Nephron progenitor cell (in vitro differentiated cells): Measurements from ENCODE around the gene DCBLD1.

Source experiments
- DNase-seq: peaks from one replicate; pipeline ENCODE4 v3.0.0; 2021
- H3K27ac Mint-ChIP-seq: 2 replicates; pipeline ENCODE4 v1.8.0; 2021; ENCODE audit warnings: mild to moderate bottlenecking, moderate library complexity, mixed read lengths
- H3K27me3 Mint-ChIP-seq: 2 replicates; pipeline ENCODE4 v1.8.0; 2021; ENCODE audit warnings: mild to moderate bottlenecking, low read depth, mixed read lengths; ENCODE audit not compliant: poor library complexity
- H3K36me3 Mint-ChIP-seq: 2 replicates; pipeline ENCODE4 v1.8.0; 2021; ENCODE audit warnings: low read depth, mixed read lengths
- H3K4me1 Mint-ChIP-seq: 2 replicates; pipeline ENCODE4 v1.8.0; 2021; ENCODE audit warnings: mixed read lengths
- H3K4me3 Mint-ChIP-seq: 2 replicates; pipeline ENCODE4 v1.8.0; 2021; ENCODE audit warnings: mild to moderate bottlenecking, moderate library complexity, mixed read lengths
- H3K9me3 Mint-ChIP-seq: 2 replicates; pipeline ENCODE4 v1.8.0; 2021; ENCODE audit warnings: mild to moderate bottlenecking, moderate library complexity, mixed read lengths
- TF ChIP-seq, protein P1 (sequence below): fragments of 200-600 bp; sonication (generic); IDR thresholded peaks from 2 replicates; pipeline ENCODE4 v1.5.0; 2021; ENCODE audit warnings: antibody characterized with exemption

The DCBLD1 gene

DNA sequence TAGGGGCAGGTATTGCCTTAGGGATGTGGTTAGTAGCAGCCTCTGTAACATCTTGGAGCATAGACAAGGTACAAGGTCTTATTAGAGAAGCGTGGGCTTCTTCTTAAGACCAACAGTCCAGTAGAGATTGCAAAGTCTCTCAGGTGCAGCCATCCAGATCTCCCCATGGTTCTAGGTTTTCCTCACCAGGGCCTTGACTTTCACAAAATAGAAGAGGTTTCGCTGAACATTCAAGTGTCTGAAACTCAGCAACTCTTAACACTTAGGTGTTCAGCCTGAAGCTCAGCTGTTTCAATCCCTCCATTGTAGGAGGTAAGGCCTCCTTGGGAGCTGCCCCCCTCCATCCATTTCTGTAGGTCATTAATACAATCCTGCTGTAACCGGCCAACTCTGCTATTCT lies 75.5 kb downstream of the DCBLD1 start:
- Mint-ChIP-seq H3K27me3 (no peaks in the 10 kb centered on the region), H3K4me3 (no peak overlapping the region), H3K27ac (no peak overlapping the region), H3K4me1 (peaks cover 5% of the 10 kb centered on the region), H3K9me3 (no peaks in the 10 kb centered on the region), H3K36me3 (peaks cover 6% of the 10 kb centered on the region)
- TF ChIP-seq, protein P1, sequence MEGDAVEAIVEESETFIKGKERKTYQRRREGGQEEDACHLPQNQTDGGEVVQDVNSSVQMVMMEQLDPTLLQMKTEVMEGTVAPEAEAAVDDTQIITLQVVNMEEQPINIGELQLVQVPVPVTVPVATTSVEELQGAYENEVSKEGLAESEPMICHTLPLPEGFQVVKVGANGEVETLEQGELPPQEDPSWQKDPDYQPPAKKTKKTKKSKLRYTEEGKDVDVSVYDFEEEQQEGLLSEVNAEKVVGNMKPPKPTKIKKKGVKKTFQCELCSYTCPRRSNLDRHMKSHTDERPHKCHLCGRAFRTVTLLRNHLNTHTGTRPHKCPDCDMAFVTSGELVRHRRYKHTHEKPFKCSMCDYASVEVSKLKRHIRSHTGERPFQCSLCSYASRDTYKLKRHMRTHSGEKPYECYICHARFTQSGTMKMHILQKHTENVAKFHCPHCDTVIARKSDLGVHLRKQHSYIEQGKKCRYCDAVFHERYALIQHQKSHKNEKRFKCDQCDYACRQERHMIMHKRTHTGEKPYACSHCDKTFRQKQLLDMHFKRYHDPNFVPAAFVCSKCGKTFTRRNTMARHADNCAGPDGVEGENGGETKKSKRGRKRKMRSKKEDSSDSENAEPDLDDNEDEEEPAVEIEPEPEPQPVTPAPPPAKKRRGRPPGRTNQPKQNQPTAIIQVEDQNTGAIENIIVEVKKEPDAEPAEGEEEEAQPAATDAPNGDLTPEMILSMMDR = no peak
- DNase-seq = no peak

DNA sequence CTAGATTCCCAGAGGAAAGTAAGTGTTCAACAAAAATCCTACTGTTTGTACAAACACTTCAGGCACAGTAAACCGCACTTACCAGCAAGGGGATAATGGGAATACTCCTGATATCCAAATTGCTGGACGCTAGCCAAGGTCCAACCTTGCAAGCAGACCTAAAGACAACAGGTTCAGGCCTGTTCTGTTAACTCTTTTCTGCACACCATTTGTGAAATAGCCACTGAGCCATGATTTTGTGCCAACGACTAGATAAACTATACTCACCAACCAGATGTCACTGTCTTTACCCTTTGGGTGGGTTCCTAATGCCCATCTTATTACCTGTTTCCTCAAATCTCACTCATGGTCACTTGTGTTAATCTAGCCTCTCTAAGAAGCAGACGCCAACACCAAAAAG lies 76.3 kb downstream of the DCBLD1 start:
- DNase-seq = no peak
- H3K9me3 Mint-ChIP-seq = no peaks in the 10 kb centered on the region
- H3K27ac Mint-ChIP-seq = no peak overlapping the region
- no peak overlapping the region for H3K4me3 Mint-ChIP-seq
- H3K27me3 Mint-ChIP-seq = no peaks in the 10 kb centered on the region
- H3K4me1 Mint-ChIP-seq = peaks cover 5% of the 10 kb centered on the region
- H3K36me3 Mint-ChIP-seq = peaks cover 9% of the 10 kb centered on the region
- TF ChIP-seq, protein P1 = no peak

DNA sequence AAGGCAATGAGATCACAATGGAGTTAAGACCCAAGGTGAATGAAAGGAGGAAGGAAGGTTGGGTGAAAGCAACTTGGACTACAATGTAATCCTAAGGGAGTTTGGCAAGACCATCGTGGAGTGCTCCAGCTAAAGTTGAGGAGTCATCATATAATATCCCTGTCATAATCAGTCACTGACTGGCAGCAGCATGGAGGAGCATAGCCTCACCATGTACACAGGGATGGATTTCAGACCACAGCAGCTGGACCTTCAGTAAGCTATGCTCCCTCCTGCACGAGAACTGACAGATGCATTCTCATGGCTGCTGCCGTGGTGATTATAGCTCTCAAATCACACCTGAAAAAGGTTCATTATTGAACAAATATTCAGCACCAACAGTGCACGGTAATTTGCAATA lies 76.8 kb downstream of the DCBLD1 start:
- DNase-seq = no peak
- TF ChIP-seq, protein P1 = no peak
- Mint-ChIP-seq H3K27ac (no peak overlapping the region), H3K27me3 (no peaks in the 10 kb centered on the region), H3K4me3 (no peak overlapping the region), H3K9me3 (no peaks in the 10 kb centered on the region), H3K4me1 (peaks cover 5% of the 10 kb centered on the region), H3K36me3 (peaks cover 9% of the 10 kb centered on the region)

DNA sequence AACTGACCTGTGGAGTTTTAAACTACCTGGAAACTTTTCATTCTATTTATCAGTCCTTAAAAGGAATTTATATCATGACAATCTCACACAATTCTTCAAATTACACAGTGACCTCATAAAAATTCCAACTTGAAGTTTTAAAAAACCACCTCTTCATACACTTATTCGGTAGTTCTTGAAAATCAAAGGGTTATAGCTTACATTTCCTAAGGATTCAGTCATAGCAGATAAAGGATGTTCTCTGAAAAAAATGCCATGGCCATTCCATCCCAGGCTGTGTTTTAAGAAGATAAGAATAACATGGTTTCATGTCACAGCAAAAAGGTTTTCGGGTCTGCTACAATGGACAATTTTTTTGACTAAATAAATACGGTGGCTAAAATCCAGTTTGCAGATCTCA lies 78.7 kb downstream of the DCBLD1 start:
- no peaks in the 10 kb centered on the region for H3K9me3 Mint-ChIP-seq
- H3K27ac Mint-ChIP-seq = peak overlapping the region; percentile 36
- H3K4me1 Mint-ChIP-seq = no peaks in the 10 kb centered on the region
- peaks cover 9% of the 10 kb centered on the region for H3K36me3 Mint-ChIP-seq
- TF ChIP-seq, protein P1 = no peak
- no peak overlapping the region for H3K4me3 Mint-ChIP-seq
- no peak for DNase-seq
- no peaks in the 10 kb centered on the region for H3K27me3 Mint-ChIP-seq

DNA sequence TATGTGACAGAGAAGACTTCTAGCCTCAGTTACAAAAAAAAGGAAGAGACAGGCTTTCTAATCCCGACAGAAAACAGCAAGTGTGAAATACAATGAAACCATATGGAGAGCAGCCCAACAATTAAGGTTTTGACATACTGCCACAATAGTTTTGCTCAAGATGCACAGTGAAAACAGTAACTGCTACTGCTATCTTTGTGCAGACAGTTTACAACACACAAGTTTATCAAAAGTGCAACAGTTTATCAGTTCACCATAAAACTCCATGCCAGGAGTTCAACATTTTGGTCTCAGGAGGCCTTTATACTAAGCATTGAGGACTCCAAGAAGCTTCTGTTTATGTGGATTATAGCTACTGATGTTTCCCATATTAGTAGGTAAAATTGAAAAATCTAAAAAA lies 82.2 kb downstream of the DCBLD1 start:
- TF ChIP-seq, protein P1 = no peak
- Mint-ChIP-seq H3K9me3 (no peaks in the 10 kb centered on the region), H3K27ac (peak overlapping the region; percentile 44), H3K36me3 (peaks cover 18% of the 10 kb centered on the region), H3K27me3 (no peaks in the 10 kb centered on the region), H3K4me3 (no peak overlapping the region), H3K4me1 (no peaks in the 10 kb centered on the region)
- DNase-seq = no peak

DNA sequence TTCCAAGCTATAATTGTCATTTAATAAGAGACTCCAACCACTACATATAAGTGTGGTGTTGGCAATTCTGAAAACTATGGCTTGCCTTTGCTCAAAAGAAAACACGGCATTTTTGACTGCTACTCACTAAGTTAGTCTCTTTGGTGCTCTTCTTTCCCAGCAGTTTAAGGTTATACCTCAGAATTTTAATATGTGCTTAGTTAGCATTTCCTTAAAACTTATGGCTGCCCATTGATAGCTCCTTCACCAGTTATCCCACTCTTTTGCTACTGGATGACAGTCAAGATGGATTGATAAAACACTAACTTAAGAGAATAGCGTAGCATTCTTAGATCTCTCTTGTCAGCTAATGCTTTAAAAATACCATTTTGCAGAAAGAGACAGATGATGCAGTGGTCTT lies 85.8 kb downstream of the DCBLD1 start:
- Mint-ChIP-seq H3K9me3 (no peaks in the 10 kb centered on the region), H3K27ac (no peak overlapping the region), H3K4me1 (no peaks in the 10 kb centered on the region), H3K36me3 (peaks cover 28% of the 10 kb centered on the region), H3K27me3 (no peaks in the 10 kb centered on the region), H3K4me3 (no peak overlapping the region)
- DNase-seq = no peak
- TF ChIP-seq, protein P1 = no peak
